T47D (cell line): ENCODE measurements around the gene PRIMPOL.
"Not testable (repeated sequence)": the region's sequence is repeated elsewhere in the genome, so short reads cannot be mapped to it uniquely, and the experiment has no call there.

Source experiments
- DNase-seq, 2 experiments: peaks; one replicate each; pipeline versions ENCODE4 v3.0.0 to v3.0.0-alpha.2; 2011 to 2012; ENCODE audit warnings: low read depth in 1 of 2, low spot score in 1 of 2
- JUND ChIP-seq: IDR thresholded peaks from 2 replicates; pipeline ENCODE4 v1.6.1; 2012; ENCODE audit warnings: low read depth
- in situ Hi-C: cut with HindIII; loops from 2 replicates; pipeline ENCODE4 v1.10.0; 2016; ENCODE audit warnings: low sequenced_read_pairs, low pct_unique_long_range_greater_than_20kb

The PRIMPOL gene

GRCh38 chr4:184624972-184625554 is 24.5 kb upstream of the PRIMPOL start:
- in situ Hi-C loops = no loop called here
- TF ChIP-seq JUND = no peak
- DNase-seq = no peak

- in situ Hi-C loops = not testable (repeated sequence)
- DNase-seq = peak in 1 of 2 experiments; percentile 6
Observed at GRCh38 chr4:184625783-184626596, 23.5 kb upstream of the PRIMPOL start.

- TF ChIP-seq JUND = no peak
- in situ Hi-C loops = no loop called here
- no peak for DNase-seq
Observed at GRCh38 chr4:184628103-184628502, 21.4 kb upstream of the PRIMPOL start.

- no peak for TF ChIP-seq JUND
- in situ Hi-C loops = no loop called here
- no peak for DNase-seq
Observed at GRCh38 chr4:184632842-184633241, 16.7 kb upstream of the PRIMPOL start.

GRCh38 chr4:184635381-184635780 is 14.2 kb upstream of the PRIMPOL start:
- TF ChIP-seq JUND = no peak
- in situ Hi-C loops = no loop called here

GRCh38 chr4:184636144-184636543 is 13.4 kb upstream of the PRIMPOL start:
- in situ Hi-C loops = no loop called here
- no peak for TF ChIP-seq JUND
- no peak for DNase-seq

More at GRCh38 chr4:184635381-184635780, 14.2 kb upstream of the PRIMPOL start:
- DNase-seq = no peak

- in situ Hi-C loops = no loop called here
- DNase-seq = no peak
- no peak for TF ChIP-seq JUND
Observed at GRCh38 chr4:184636897-184637296, 12.6 kb upstream of the PRIMPOL start.

GRCh38 chr4:184641022-184641421 is 8.5 kb upstream of the PRIMPOL start:
- no peak for DNase-seq
- in situ Hi-C loops = no loop called here
- no peak for TF ChIP-seq JUND

GRCh38 chr4:184641451-184641850 is 8.1 kb upstream of the PRIMPOL start:
- no peak for DNase-seq
- TF ChIP-seq JUND = no peak
- in situ Hi-C loops = no loop called here

- no peak for DNase-seq
- TF ChIP-seq JUND = no peak
- in situ Hi-C loops = no loop called here
Observed at GRCh38 chr4:184643731-184644130, 5.8 kb upstream of the PRIMPOL start.

GRCh38 chr4:184644553-184645307 is 4.8 kb upstream of the PRIMPOL start:
- in situ Hi-C loops = no loop called here
- DNase-seq = no peak
- TF ChIP-seq JUND = no peak

- in situ Hi-C loops = no loop called here
- DNase-seq = peak in 1 of 2 experiments; percentile 4
- no peak for TF ChIP-seq JUND
Observed at GRCh38 chr4:184645904-184646610, 3.5 kb upstream of the PRIMPOL start.
